PC-3 (cell line): ENCODE data around the gene TCF12.

Experiments
- EZH2 ChIP-seq: fragments of 300-600 bp; sonication (generic); IDR thresholded peaks from one replicate; pipeline ENCODE4 v1.6.1; 2017; ENCODE audit warnings: antibody characterized with exemption, mild to moderate bottlenecking, low read length; ENCODE audit not compliant: unreplicated experiment
- EZH2phosphoT487 ChIP-seq: fragments of 300-600 bp; sonication (generic); IDR thresholded peaks from 2 replicates; pipeline ENCODE4 v1.6.1; 2018; ENCODE audit warnings: mild to moderate bottlenecking, antibody characterized with exemption, low read length, borderline replicate concordance
- TF ChIP-seq, protein P1 (sequence below): fragments of 300-600 bp; sonication (generic); conservative IDR thresholded peaks from 2 replicates; pipeline ENCODE4 v1.5.1; 2017; ENCODE audit warnings: antibody characterized with exemption, low read depth, mild to moderate bottlenecking, low read length

DNA sequence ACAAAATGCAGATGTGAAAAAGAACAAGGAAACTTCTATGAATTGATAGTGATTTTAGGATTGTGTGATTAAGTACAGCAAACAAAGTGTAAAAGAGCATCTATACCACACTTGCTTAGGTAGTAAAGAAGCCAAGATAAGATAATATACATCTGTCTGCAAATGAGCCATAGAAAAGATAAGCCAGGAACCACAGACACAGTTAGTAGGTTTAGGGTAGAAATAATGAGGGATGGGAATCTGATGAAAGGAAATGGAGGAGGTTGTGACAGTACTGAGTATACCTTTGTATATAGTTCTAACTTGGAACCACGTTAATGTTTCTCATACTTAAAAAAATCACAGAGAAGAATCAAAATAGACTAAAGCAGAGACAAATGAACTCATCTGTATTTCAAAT, 54.0 kb downstream of the TCF12 start:
- TF ChIP-seq, protein P1, sequence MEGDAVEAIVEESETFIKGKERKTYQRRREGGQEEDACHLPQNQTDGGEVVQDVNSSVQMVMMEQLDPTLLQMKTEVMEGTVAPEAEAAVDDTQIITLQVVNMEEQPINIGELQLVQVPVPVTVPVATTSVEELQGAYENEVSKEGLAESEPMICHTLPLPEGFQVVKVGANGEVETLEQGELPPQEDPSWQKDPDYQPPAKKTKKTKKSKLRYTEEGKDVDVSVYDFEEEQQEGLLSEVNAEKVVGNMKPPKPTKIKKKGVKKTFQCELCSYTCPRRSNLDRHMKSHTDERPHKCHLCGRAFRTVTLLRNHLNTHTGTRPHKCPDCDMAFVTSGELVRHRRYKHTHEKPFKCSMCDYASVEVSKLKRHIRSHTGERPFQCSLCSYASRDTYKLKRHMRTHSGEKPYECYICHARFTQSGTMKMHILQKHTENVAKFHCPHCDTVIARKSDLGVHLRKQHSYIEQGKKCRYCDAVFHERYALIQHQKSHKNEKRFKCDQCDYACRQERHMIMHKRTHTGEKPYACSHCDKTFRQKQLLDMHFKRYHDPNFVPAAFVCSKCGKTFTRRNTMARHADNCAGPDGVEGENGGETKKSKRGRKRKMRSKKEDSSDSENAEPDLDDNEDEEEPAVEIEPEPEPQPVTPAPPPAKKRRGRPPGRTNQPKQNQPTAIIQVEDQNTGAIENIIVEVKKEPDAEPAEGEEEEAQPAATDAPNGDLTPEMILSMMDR, result no peak
- TF ChIP-seq EZH2 (no peak), EZH2phosphoT487 (no peak)
